SK-N-MC (cell line): ENCODE measurements around the gene CNOT6L.

Source experiments
- EZH2 ChIP-seq: fragments of 200-600 bp; sonication (generic); IDR thresholded peaks from one replicate; pipeline ENCODE4 v1.6.1; 2017; ENCODE audit warnings: antibody characterized with exemption
- FOXP2 ChIP-seq: optimal IDR thresholded peaks from 2 replicates; pipeline ENCODE3; 2011; ENCODE audit warnings: mild to moderate bottlenecking, moderate library complexity; ENCODE audit not compliant: insufficient read depth; ENCODE audit errors: extremely low read length, control extremely low read depth
- POLR2AphosphoS5 ChIP-seq: IDR thresholded peaks from 2 replicates; pipeline ENCODE4 v1.6.1; 2012; ENCODE audit warnings: mild to moderate bottlenecking, low read depth, low read length, borderline replicate concordance

DNA sequence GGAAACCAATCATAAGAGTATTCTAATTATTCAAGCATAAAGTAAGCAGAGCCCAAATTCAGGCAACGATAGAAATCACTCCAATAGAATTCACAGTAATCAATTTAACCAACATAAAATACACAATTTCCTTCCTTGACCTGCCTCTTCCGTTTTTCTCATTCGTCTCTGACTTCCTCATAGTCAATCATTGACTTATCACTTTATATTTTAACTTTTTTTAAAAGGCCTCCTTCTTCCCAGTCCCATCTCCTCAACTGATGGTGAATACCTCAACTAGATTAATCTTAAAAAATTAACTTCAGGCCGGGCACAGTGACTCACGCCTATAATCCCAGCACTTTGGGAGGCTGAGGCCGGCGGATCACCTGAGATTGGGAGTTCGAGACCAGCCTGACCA is 13.3 kb downstream of the CNOT6L start:
- TF ChIP-seq POLR2AphosphoS5 (no peak), EZH2 (no peak), FOXP2 (no peak)
